T-helper 2 cell treated with Interferon-gamma antibody and Interleukin-4, amounts not matched to agents 100 ng/mL and 5 ng/mL, for 36 hours (primary cell): Measurements from ENCODE around the gene TMEM61. TPM values are rescaled to one million over a fixed set of nuclear protein-coding genes. Genes with fewer than 3 reads are reported as not detected.
"Not testable (repeated sequence)": the region's sequence is repeated elsewhere in the genome, so short reads cannot be mapped to it uniquely, and the experiment has no call there.

Experiments
- intact Hi-C: fragments of 100-400 bp; cut with micrococcal nuclease; formaldehyde crosslinking; loops from one replicate; pipeline ENCODE4 v1.15.1; 2023
- total RNA-seq: library from RNA; stranded (reverse); gene quantifications from 2 replicates; pipeline ENCODE4 v1.2.3, GENCODE V29; 2022

TMEM61 gene
- total RNA-seq, 1 donor from 2014 or later: not detected

- intact Hi-C loops: loop anchor here (10.0 kb wide), 1 partner anchor 316 kb away; no protein-coding TSS in a partner anchor
Measured at GRCh38 chr1:54959241-54959640, 21.2 kb upstream of the TMEM61 start.

- intact Hi-C loops: no loop called here
Measured at GRCh38 chr1:54962612-54963395, 17.6 kb upstream of the TMEM61 start.

GRCh38 chr1:54963829-54964228 is 16.6 kb upstream of the TMEM61 start:
- intact Hi-C loops: not testable (repeated sequence)

GRCh38 chr1:54965624-54966340 is 14.6 kb upstream of the TMEM61 start:
- intact Hi-C loops: no loop called here

- intact Hi-C loops: no loop called here
Measured at GRCh38 chr1:54967372-54967771, 13.1 kb upstream of the TMEM61 start.

GRCh38 chr1:54968551-54968950 is 11.9 kb upstream of the TMEM61 start:
- intact Hi-C loops: no loop called here

- intact Hi-C loops: no loop called here
Measured at GRCh38 chr1:54969879-54970278, 10.5 kb upstream of the TMEM61 start.

GRCh38 chr1:54970901-54971300 is 9.5 kb upstream of the TMEM61 start:
- intact Hi-C loops: no loop called here

GRCh38 chr1:54971317-54971791 is 9.1 kb upstream of the TMEM61 start:
- intact Hi-C loops: no loop called here

GRCh38 chr1:54972436-54972835 is 8.0 kb upstream of the TMEM61 start:
- intact Hi-C loops: no loop called here

- intact Hi-C loops: no loop called here
Measured at GRCh38 chr1:54973205-54973921, 7.1 kb upstream of the TMEM61 start.

GRCh38 chr1:54975356-54976108 is 4.9 kb upstream of the TMEM61 start:
- intact Hi-C loops: no loop called here

GRCh38 chr1:54976747-54977146 is 3.7 kb upstream of the TMEM61 start:
- intact Hi-C loops: no loop called here

GRCh38 chr1:54977533-54978297 is 2.7 kb upstream of the TMEM61 start:
- intact Hi-C loops: no loop called here

GRCh38 chr1:54978528-54979326 is 1.7 kb upstream of the TMEM61 start:
- intact Hi-C loops: no loop called here

- intact Hi-C loops: no loop called here
Measured at GRCh38 chr1:54979327-54979891, 1.0 kb upstream of the TMEM61 start.

- intact Hi-C loops: no loop called here
Measured at GRCh38 chr1:54980046-54980527, 341 bp upstream of the TMEM61 start.

- intact Hi-C loops: no loop called here
Measured at GRCh38 chr1:54981466-54981865, 1.0 kb downstream of the TMEM61 start.

GRCh38 chr1:54982739-54983138 is 2.3 kb downstream of the TMEM61 start:
- intact Hi-C loops: no loop called here
